GM12892 (cell line): Measurements from ENCODE around the gene CEACAM5.

Experiments
- POLR2A ChIP-seq: IDR thresholded peaks from 2 replicates; pipeline ENCODE4 v1.6.1; 2011; ENCODE audit warnings: low read depth, low read length, control low read depth
- POLR2AphosphoS5 ChIP-seq: IDR thresholded peaks from 2 replicates; pipeline ENCODE4 v1.6.1; 2011; ENCODE audit warnings: low read depth, low read length, control low read depth
- TAF1 ChIP-seq: IDR thresholded peaks from 2 replicates; pipeline ENCODE4 v1.6.1; 2011; ENCODE audit warnings: low read depth, mild to moderate bottlenecking, control low read depth, low read length, borderline replicate concordance

DNA sequence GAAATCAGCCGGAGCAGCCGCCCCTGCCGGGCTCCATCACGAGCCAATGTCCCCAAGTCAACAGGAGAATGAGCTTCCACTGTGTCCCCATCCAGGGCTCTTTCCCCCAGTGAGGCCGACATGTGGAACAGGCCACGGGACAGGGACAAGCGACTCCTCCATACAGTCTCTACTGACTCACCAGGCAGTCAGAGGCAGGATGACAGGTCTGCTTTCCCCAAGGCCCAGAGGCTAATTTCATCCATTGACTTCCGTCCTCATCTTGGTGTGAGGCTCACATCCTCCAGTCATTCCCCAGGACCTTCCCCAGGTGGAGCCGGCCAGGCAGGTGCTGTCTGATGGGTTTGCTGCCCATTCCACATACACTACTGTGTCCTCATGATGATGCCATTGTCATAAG, 50.4 kb downstream of the CEACAM5 start:
- no peak for TF ChIP-seq POLR2A
- TF ChIP-seq POLR2AphosphoS5, result no peak
- no peak for TF ChIP-seq TAF1
